DND-41 (cell line): Measurements from ENCODE around the gene PGF.

Experiments used
- EZH2 ChIP-seq: IDR thresholded peaks from 3 replicates; pipeline ENCODE4 v1.6.1; 2012; ENCODE audit warnings: borderline replicate concordance, low read depth, mild to moderate bottlenecking, moderate library complexity, low read length, inconsistent platforms; ENCODE audit not compliant: severe bottlenecking
- TF ChIP-seq, protein P1 (sequence below): IDR thresholded peaks from 2 replicates; pipeline ENCODE4 v1.5.1; 2012; ENCODE audit warnings: borderline replicate concordance, low read length, moderate library complexity, mild to moderate bottlenecking; ENCODE audit not compliant: poor library complexity, severe bottlenecking; ENCODE audit errors: extremely low read depth

DNA sequence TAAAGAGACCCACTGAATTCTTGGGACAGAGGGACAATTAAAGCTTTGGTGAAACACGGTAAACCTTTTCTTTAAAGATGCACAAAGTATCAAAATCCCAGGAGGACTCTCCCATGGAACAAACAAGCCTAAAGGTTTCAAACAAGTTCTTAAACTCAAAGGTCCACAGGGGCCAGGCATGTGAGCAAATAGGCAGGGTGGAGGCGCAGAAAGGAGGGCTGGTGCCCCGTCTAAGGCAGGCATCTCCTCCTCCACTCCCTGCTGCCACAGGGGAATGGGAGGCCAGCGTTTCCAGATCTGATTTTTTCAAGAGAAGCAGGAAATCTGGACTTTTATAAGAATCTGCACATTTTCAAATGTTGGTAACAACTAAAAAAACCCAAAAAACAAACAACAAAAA lies 40.0 kb downstream of the PGF start:
- TF ChIP-seq EZH2 = no peak
- TF ChIP-seq, protein P1, sequence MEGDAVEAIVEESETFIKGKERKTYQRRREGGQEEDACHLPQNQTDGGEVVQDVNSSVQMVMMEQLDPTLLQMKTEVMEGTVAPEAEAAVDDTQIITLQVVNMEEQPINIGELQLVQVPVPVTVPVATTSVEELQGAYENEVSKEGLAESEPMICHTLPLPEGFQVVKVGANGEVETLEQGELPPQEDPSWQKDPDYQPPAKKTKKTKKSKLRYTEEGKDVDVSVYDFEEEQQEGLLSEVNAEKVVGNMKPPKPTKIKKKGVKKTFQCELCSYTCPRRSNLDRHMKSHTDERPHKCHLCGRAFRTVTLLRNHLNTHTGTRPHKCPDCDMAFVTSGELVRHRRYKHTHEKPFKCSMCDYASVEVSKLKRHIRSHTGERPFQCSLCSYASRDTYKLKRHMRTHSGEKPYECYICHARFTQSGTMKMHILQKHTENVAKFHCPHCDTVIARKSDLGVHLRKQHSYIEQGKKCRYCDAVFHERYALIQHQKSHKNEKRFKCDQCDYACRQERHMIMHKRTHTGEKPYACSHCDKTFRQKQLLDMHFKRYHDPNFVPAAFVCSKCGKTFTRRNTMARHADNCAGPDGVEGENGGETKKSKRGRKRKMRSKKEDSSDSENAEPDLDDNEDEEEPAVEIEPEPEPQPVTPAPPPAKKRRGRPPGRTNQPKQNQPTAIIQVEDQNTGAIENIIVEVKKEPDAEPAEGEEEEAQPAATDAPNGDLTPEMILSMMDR = no peak
